Measurements from ENCODE around the gene HUNK. TPM values are rescaled to one million over a fixed set of nuclear protein-coding genes. Genes with fewer than 3 reads are reported as not detected.

The HUNK gene
- total RNA-seq, 1 donor from 2014 or later: 60.6 TPM

- DNase-seq (ENCODE audit: low spot score in 2 of 2, unreplicated experiment in 2 of 2): no peak
- Mint-ChIP-seq H3K9me3 (peaks cover 3% of the 10 kb centered on the region), H3K27me3 (ENCODE audit: low read depth) (no peaks in the 10 kb centered on the region), H3K27ac (no peak overlapping the region), H3K36me3 (no peaks in the 10 kb centered on the region), H3K4me3 (no peak overlapping the region), H3K4me1 (peaks cover 13% of the 10 kb centered on the region)
- no peak for TF ChIP-seq CTCF (IDR thresholded peaks at IDR 0.05; ENCODE audit: unreplicated experiment)
Measured at GRCh38 chr21:32018381-32018780, 145.6 kb downstream of the HUNK start.

GRCh38 chr21:32020564-32020963, 147.7 kb downstream of the HUNK start:
- peaks cover 13% of the 10 kb centered on the region for H3K4me1 Mint-ChIP-seq
- no peak overlapping the region for H3K27ac Mint-ChIP-seq
- H3K9me3 Mint-ChIP-seq: no peaks in the 10 kb centered on the region
- no peak overlapping the region for H3K4me3 Mint-ChIP-seq
- no peaks in the 10 kb centered on the region for H3K27me3 Mint-ChIP-seq (ENCODE audit: low read depth)
- no peaks in the 10 kb centered on the region for H3K36me3 Mint-ChIP-seq
- DNase-seq (ENCODE audit: low spot score in 2 of 2, unreplicated experiment in 2 of 2): no peak
- no peak for TF ChIP-seq CTCF (IDR thresholded peaks at IDR 0.05; ENCODE audit: unreplicated experiment)

- no peaks in the 10 kb centered on the region for H3K36me3 Mint-ChIP-seq
- DNase-seq (ENCODE audit: low spot score in 2 of 2, unreplicated experiment in 2 of 2): no peak
- no peaks in the 10 kb centered on the region for H3K9me3 Mint-ChIP-seq
- H3K4me3 Mint-ChIP-seq: no peak overlapping the region
- no peak for TF ChIP-seq CTCF (IDR thresholded peaks at IDR 0.05; ENCODE audit: unreplicated experiment)
- no peaks in the 10 kb centered on the region for H3K27me3 Mint-ChIP-seq (ENCODE audit: low read depth)
- no peak overlapping the region for H3K27ac Mint-ChIP-seq
- H3K4me1 Mint-ChIP-seq: peaks cover 13% of the 10 kb centered on the region
Measured at GRCh38 chr21:32021319-32021994, 148.6 kb downstream of the HUNK start.

- Mint-ChIP-seq H3K36me3 (no peaks in the 10 kb centered on the region), H3K4me3 (no peak overlapping the region), H3K9me3 (no peaks in the 10 kb centered on the region), H3K27ac (no peak overlapping the region), H3K27me3 (ENCODE audit: low read depth) (no peaks in the 10 kb centered on the region), H3K4me1 (peaks cover 13% of the 10 kb centered on the region)
- no peak for DNase-seq (ENCODE audit: low spot score in 2 of 2, unreplicated experiment in 2 of 2)
- TF ChIP-seq CTCF (IDR thresholded peaks at IDR 0.05; ENCODE audit: unreplicated experiment): no peak
Measured at GRCh38 chr21:32022146-32022545, 149.3 kb downstream of the HUNK start.

GRCh38 chr21:32030146-32030652, 157.4 kb downstream of the HUNK start:
- H3K36me3 Mint-ChIP-seq: peaks cover 8% of the 10 kb centered on the region
- TF ChIP-seq CTCF (IDR thresholded peaks at IDR 0.05; ENCODE audit: unreplicated experiment): no peak
- no peak overlapping the region for H3K4me3 Mint-ChIP-seq
- no peaks in the 10 kb centered on the region for H3K4me1 Mint-ChIP-seq
- H3K27me3 Mint-ChIP-seq (ENCODE audit: low read depth): peaks cover 3% of the 10 kb centered on the region
- no peak overlapping the region for H3K27ac Mint-ChIP-seq
- DNase-seq (ENCODE audit: low spot score in 2 of 2, unreplicated experiment in 2 of 2): no peak
- peaks cover 4% of the 10 kb centered on the region for H3K9me3 Mint-ChIP-seq
